Measurements from ENCODE around the gene GTPBP6.

DNA sequence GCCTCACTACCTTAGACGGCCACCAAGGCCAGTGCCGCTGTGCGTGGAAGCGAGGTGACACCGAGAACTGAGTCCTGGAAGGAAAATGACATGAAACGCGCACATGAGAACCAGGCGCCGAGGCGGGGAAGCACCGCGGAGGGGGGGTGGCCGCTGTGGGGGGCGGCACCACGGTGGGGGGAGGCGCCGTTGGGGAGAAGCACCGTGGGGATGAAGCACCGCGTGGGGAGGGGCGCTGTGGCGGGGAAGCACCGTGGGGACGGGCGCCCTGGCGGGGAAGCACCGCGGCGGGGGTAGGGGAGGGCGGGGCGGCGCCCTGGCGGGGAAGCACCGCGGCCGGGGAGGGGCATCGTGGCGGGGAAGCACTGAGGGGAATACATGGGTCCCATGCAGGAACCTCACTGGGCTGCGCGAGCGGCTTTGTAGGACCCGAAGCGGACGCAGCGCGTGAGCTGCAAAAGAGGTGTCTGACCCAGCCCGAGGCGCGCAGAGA, 40.1 kb upstream of the GTPBP6 start:
- no peak for TF ChIP-seq YY1 (IDR thresholded peaks at IDR 0.05; ENCODE audit: low read depth)
- TF ChIP-seq, protein P1, sequence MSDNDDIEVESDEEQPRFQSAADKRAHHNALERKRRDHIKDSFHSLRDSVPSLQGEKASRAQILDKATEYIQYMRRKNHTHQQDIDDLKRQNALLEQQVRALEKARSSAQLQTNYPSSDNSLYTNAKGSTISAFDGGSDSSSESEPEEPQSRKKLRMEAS (IDR thresholded peaks at IDR 0.05), result no peak
- TF ChIP-seq RAD21 (IDR thresholded peaks at IDR 0.05; ENCODE audit: low read depth), result no peak
- no peak for TF ChIP-seq TAF1 (IDR thresholded peaks at IDR 0.05; ENCODE audit: low read depth)
- no peak for TF ChIP-seq FOXM1 (IDR thresholded peaks at IDR 0.05; ENCODE audit: borderline replicate concordance, low read depth)
- TF ChIP-seq, protein P2, sequence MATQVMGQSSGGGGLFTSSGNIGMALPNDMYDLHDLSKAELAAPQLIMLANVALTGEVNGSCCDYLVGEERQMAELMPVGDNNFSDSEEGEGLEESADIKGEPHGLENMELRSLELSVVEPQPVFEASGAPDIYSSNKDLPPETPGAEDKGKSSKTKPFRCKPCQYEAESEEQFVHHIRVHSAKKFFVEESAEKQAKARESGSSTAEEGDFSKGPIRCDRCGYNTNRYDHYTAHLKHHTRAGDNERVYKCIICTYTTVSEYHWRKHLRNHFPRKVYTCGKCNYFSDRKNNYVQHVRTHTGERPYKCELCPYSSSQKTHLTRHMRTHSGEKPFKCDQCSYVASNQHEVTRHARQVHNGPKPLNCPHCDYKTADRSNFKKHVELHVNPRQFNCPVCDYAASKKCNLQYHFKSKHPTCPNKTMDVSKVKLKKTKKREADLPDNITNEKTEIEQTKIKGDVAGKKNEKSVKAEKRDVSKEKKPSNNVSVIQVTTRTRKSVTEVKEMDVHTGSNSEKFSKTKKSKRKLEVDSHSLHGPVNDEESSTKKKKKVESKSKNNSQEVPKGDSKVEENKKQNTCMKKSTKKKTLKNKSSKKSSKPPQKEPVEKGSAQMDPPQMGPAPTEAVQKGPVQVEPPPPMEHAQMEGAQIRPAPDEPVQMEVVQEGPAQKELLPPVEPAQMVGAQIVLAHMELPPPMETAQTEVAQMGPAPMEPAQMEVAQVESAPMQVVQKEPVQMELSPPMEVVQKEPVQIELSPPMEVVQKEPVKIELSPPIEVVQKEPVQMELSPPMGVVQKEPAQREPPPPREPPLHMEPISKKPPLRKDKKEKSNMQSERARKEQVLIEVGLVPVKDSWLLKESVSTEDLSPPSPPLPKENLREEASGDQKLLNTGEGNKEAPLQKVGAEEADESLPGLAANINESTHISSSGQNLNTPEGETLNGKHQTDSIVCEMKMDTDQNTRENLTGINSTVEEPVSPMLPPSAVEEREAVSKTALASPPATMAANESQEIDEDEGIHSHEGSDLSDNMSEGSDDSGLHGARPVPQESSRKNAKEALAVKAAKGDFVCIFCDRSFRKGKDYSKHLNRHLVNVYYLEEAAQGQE (IDR thresholded peaks at IDR 0.05; ENCODE audit: low read depth), result no peak
